H9 (cell line): Measurements from ENCODE around the gene RFT1. TPM values are rescaled to one million over a fixed set of nuclear protein-coding genes. Genes with fewer than 3 reads are reported as not detected.
A peak's percentile ranks its signal among the peaks of the same experiment; 100 is the strongest.

ENCODE experiments used
- DNase-seq: peaks from one replicate; pipeline ENCODE4 v3.0.0-alpha.2; 2017
- H2AFZ ChIP-seq: one replicate; pipeline ENCODE4 v1.6.1; 2013; ENCODE audit warnings: mild to moderate bottlenecking, low read length, control low read depth, moderate library complexity
- H2AK5ac ChIP-seq: 2 replicates; pipeline ENCODE4 v1.6.1; 2013; ENCODE audit warnings: low read length, control low read depth, mixed read lengths; ENCODE audit not compliant: insufficient read length
- H2BK120ac ChIP-seq: one replicate; pipeline ENCODE4 v1.6.1; 2013; ENCODE audit warnings: low read depth, mild to moderate bottlenecking, low read length, control low read depth, inconsistent platforms; ENCODE audit not compliant: poor library complexity, severe bottlenecking
- H2BK12ac ChIP-seq: 2 replicates; pipeline ENCODE4 v1.6.1; 2013; ENCODE audit warnings: low read length, control low read depth, mixed read lengths, low read depth; ENCODE audit not compliant: insufficient read length
- H2BK15ac ChIP-seq: 2 replicates; pipeline ENCODE4 v1.6.1; 2013; ENCODE audit warnings: low read depth, low read length, control low read depth
- H2BK20ac ChIP-seq: one replicate; pipeline ENCODE4 v1.6.1; 2013; ENCODE audit warnings: low read depth, mild to moderate bottlenecking, low read length, control low read depth, inconsistent platforms; ENCODE audit not compliant: poor library complexity, severe bottlenecking
- H2BK5ac ChIP-seq: 2 replicates; pipeline ENCODE4 v1.6.1; 2013; ENCODE audit warnings: low read length, control low read depth, mixed read lengths; ENCODE audit not compliant: insufficient read length
- H3K14ac ChIP-seq: 2 replicates; pipeline ENCODE4 v1.6.1; 2013; ENCODE audit warnings: low read length, control low read depth; ENCODE audit not compliant: insufficient read depth
- H3K18ac ChIP-seq: 2 replicates; pipeline ENCODE4 v1.6.1; 2013; ENCODE audit warnings: low read depth, mild to moderate bottlenecking, mixed read lengths, low read length, control low read depth; ENCODE audit not compliant: insufficient read length
- H3K23ac ChIP-seq: 2 replicates; pipeline ENCODE4 v1.6.1; 2013; ENCODE audit warnings: low read length, control low read depth, mixed read lengths, low read depth; ENCODE audit not compliant: insufficient read length
- H3K23me2 ChIP-seq: 2 replicates; pipeline ENCODE4 v1.6.1; 2013; ENCODE audit warnings: low read depth, mild to moderate bottlenecking, mixed read lengths, low read length, control low read depth; ENCODE audit not compliant: insufficient read length, poor library complexity, severe bottlenecking
- H3K27ac ChIP-seq: 2 replicates; pipeline ENCODE4 v1.5.1; 2013; ENCODE audit warnings: low read length, control low read depth, mixed read lengths, low read depth; ENCODE audit not compliant: insufficient read length
- H3K27me3 ChIP-seq: 2 replicates; pipeline ENCODE4 v1.6.1; 2013; ENCODE audit warnings: low read length, control low read depth, inconsistent platforms; ENCODE audit not compliant: insufficient read depth
- H3K4ac ChIP-seq: 2 replicates; pipeline ENCODE4 v1.6.1; 2013; ENCODE audit warnings: low read depth, mild to moderate bottlenecking, control low read depth, inconsistent platforms, low read length, moderate library complexity
- H3K4me1 ChIP-seq: 2 replicates; pipeline ENCODE4 v1.6.1; 2013; ENCODE audit warnings: low read length, control low read depth, inconsistent platforms; ENCODE audit not compliant: insufficient read depth
- H3K4me2 ChIP-seq: 2 replicates; pipeline ENCODE4 v1.6.1; 2013; ENCODE audit warnings: low read length, control low read depth, mixed read lengths; ENCODE audit not compliant: insufficient read length, insufficient read depth
- H3K56ac ChIP-seq: 2 replicates; pipeline ENCODE4 v1.6.1; 2013; ENCODE audit warnings: low read depth, mild to moderate bottlenecking, mixed read lengths, low read length, control low read depth; ENCODE audit not compliant: insufficient read length
- H3K79me1 ChIP-seq: 2 replicates; pipeline ENCODE4 v1.6.1; 2013; ENCODE audit warnings: low read depth, mild to moderate bottlenecking, moderate library complexity, low read length, control low read depth, inconsistent platforms; ENCODE audit not compliant: insufficient read depth, poor library complexity, severe bottlenecking
- H3K79me2 ChIP-seq: 2 replicates; pipeline ENCODE4 v1.6.1; 2013; ENCODE audit warnings: low read length, control low read depth, inconsistent platforms; ENCODE audit not compliant: insufficient read depth
- H3K9ac ChIP-seq: 2 replicates; pipeline ENCODE4 v1.6.1; 2013; ENCODE audit warnings: low read length, control low read depth, mixed read lengths; ENCODE audit not compliant: insufficient read length; ENCODE audit errors: extremely low read depth
- H3K9me3 ChIP-seq: one replicate; pipeline ENCODE4 v1.6.1; 2013; ENCODE audit warnings: low read depth, low read length, inconsistent platforms; ENCODE audit not compliant: control insufficient read depth
- H3T11ph ChIP-seq: one replicate; pipeline ENCODE4 v1.6.1; 2013; ENCODE audit warnings: mild to moderate bottlenecking, low read length, control low read depth, inconsistent platforms
- H4K20me1 ChIP-seq: one replicate; pipeline ENCODE4 v1.6.1; 2013; ENCODE audit not compliant: control insufficient read depth, insufficient read length, insufficient read depth
- H4K5ac ChIP-seq: 2 replicates; pipeline ENCODE4 v1.6.1; 2013; ENCODE audit warnings: low read depth, mild to moderate bottlenecking, mixed read lengths, low read length, control low read depth; ENCODE audit not compliant: insufficient read length
- H4K8ac ChIP-seq: replicated peaks from 2 replicates; pipeline ENCODE4 v1.6.1; 2013; ENCODE audit warnings: low read length, control low read depth, mixed read lengths, low read depth; ENCODE audit not compliant: insufficient read length
- H4K91ac ChIP-seq: 2 replicates; pipeline ENCODE4 v1.6.1; 2013; ENCODE audit warnings: low read depth, mild to moderate bottlenecking, moderate library complexity, mixed read lengths, low read length, control low read depth; ENCODE audit not compliant: insufficient read length
- H3K27ac Mint-ChIP-seq, 3 experiments: 2 replicates in 2 of 3; 3 replicates in 1 of 3; pipeline ENCODE4 v1.8.0; 2020 to 2021; ENCODE audit warnings: mixed read lengths in 3 of 3, mild to moderate bottlenecking in 1 of 3, moderate library complexity in 1 of 3
- H3K27me3 Mint-ChIP-seq: 2 replicates; pipeline ENCODE4 v1.8.0; 2021; ENCODE audit warnings: low read depth, mild to moderate bottlenecking, moderate library complexity, mixed read lengths
- H3K36me3 Mint-ChIP-seq, 3 experiments: 2 replicates in 2 of 3; 3 replicates in 1 of 3; pipeline ENCODE4 v1.8.0; 2020 to 2021; ENCODE audit warnings: low read depth in 3 of 3, mixed read lengths in 3 of 3; ENCODE audit not compliant: insufficient read depth in 1 of 3
- H3K4me1 Mint-ChIP-seq, 2 experiments: 2 replicates each; pipeline ENCODE4 v1.8.0; 2020; ENCODE audit warnings: mixed read lengths in 2 of 2
- H3K4me3 Mint-ChIP-seq, 2 experiments: 2 replicates in 1 of 2; 3 replicates in 1 of 2; pipeline ENCODE4 v1.8.0; 2020 to 2021; ENCODE audit warnings: mild to moderate bottlenecking in 2 of 2, mixed read lengths in 2 of 2, moderate library complexity in 1 of 2
- H3K9me3 Mint-ChIP-seq, 2 experiments: 2 replicates in 1 of 2; 3 replicates in 1 of 2; pipeline ENCODE4 v1.8.0; 2020; ENCODE audit warnings: mild to moderate bottlenecking in 2 of 2, mixed read lengths in 2 of 2, moderate library complexity in 1 of 2
- WGBS: extraction: QIAGEN DNeasy Blood & Tissue Kit; methylation state at CpG from one replicate; pipeline ENCODE4 v1.1.7; 2013; ENCODE audit warnings: missing lambda C conversion rate, low lambda C conversion rate, mixed read lengths; ENCODE audit not compliant: insufficient read length; ENCODE audit errors: extremely low coverage; 5-methylcytosine and 5-hydroxymethylcytosine counted together
- total RNA-seq: library from RNA; stranded (reverse); gene quantifications from 2 replicates; pipeline ENCODE4 v1.2.1, GENCODE V29; 2021
- TF ChIP-seq, protein P1 (sequence below): fragments of 200-600 bp; sonication (generic); conservative IDR thresholded peaks from 3 replicates; pipeline ENCODE4 v1.8.0; 2021; ENCODE audit warnings: antibody characterized with exemption, mild to moderate bottlenecking

The RFT1 gene
- total RNA-seq, 1 experiment from 2014 or later: 24.1 TPM

DNA sequence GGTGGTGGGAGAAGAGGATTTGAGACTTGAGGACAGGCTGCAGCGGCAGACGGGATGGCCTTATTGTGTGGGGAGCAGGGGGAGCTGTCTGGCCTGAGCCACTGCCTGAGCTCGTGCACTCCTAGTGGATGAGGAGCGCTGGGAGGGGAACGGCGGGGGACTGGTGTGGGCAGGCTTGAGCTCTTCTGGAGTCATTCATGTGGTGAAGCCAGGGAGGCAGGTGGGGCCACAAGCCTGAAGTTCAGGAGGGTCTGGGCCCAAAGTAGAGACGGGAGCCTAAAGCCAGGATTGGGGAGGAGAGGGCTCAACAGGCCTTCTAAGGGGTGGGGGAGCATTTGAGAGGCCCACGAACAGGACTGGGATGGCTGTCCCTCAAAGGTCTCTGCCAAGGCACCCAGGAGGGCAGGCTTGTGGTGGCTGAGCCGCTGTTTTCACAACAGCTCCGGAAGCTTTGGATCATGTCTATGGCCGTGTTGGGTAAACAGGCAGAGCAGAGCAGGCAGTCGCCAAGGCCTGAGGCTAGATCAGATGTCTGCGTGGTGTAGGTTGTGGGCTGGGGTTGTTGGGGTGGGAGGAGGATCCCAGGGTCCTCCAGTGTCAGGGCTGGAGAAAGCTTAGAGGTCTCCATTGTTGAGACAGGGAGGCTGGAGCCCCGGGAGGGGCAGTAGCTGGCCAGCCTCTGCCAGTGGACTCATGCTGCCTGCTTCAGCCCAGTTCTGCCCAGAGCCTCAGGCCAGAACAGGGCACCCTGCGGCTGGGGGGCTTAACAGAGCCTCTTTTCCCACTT is 39.0 kb upstream of the RFT1 start:
- no peaks in the 10 kb centered on the region for H3K23me2 ChIP-seq
- no peak overlapping the region for H3K27ac ChIP-seq
- Mint-ChIP-seq H3K9me3 (no peaks in the 10 kb centered on the region), H3K4me3 (no peak overlapping the region), H3K27me3 (no peaks in the 10 kb centered on the region), H3K36me3 (peaks cover 0 to 4% (median 3%) of the 10 kb centered on the region in 3 experiments; a peak in 1 of 7 replicates), H3K4me1 (peaks cover 46 to 59% of the 10 kb centered on the region in 2 experiments), H3K27ac (peak overlapping the region; percentile 82 to 94 (median 91); a peak in 6 of 7 replicates)
- H3K79me1 ChIP-seq: no peaks in the 10 kb centered on the region
- H2BK12ac ChIP-seq: no peak overlapping the region
- no peak overlapping the region for H4K8ac ChIP-seq
- H4K20me1 ChIP-seq: no peaks in the 10 kb centered on the region
- H2BK120ac ChIP-seq: no peak overlapping the region
- no peak overlapping the region for H2AFZ ChIP-seq
- no peak overlapping the region; the same call in 1 of the 2 replicates for H3K14ac ChIP-seq
- H4K91ac ChIP-seq: no peak overlapping the region
- no peak overlapping the region for H2AK5ac ChIP-seq
- H2BK15ac ChIP-seq: no peak overlapping the region
- no peaks in the 10 kb centered on the region for H3K9me3 ChIP-seq
- no peak overlapping the region for H3K56ac ChIP-seq
- H3K4me1 ChIP-seq: peaks cover 8% of the 10 kb centered on the region; the same call in 1 of the 2 replicates
- H3K23ac ChIP-seq: no peak overlapping the region
- no peaks in the 10 kb centered on the region; the same call in 1 of the 2 replicates for H3K79me2 ChIP-seq
- no peak overlapping the region for H4K5ac ChIP-seq
- H3K4me2 ChIP-seq: no peak overlapping the region
- H2BK5ac ChIP-seq: no peak overlapping the region
- peak; percentile 61 for DNase-seq
- H3K9ac ChIP-seq: no peak overlapping the region
- TF ChIP-seq, protein P1, sequence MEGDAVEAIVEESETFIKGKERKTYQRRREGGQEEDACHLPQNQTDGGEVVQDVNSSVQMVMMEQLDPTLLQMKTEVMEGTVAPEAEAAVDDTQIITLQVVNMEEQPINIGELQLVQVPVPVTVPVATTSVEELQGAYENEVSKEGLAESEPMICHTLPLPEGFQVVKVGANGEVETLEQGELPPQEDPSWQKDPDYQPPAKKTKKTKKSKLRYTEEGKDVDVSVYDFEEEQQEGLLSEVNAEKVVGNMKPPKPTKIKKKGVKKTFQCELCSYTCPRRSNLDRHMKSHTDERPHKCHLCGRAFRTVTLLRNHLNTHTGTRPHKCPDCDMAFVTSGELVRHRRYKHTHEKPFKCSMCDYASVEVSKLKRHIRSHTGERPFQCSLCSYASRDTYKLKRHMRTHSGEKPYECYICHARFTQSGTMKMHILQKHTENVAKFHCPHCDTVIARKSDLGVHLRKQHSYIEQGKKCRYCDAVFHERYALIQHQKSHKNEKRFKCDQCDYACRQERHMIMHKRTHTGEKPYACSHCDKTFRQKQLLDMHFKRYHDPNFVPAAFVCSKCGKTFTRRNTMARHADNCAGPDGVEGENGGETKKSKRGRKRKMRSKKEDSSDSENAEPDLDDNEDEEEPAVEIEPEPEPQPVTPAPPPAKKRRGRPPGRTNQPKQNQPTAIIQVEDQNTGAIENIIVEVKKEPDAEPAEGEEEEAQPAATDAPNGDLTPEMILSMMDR: no peak
- no peak overlapping the region for H3K18ac ChIP-seq
- WGBS: no CpG with 5 or more reads among the region's 15 CpGs
- no peaks in the 10 kb centered on the region for H3K27me3 ChIP-seq
- H3K4ac ChIP-seq: no peak overlapping the region
- H2BK20ac ChIP-seq: no peak overlapping the region
- H3T11ph ChIP-seq: no peak overlapping the region
